EL (cell line): ENCODE results near the gene ACAP2.
A peak's percentile ranks its signal among the peaks of the same experiment; 100 is the strongest.
"Not testable (repeated sequence)": the region's sequence is repeated elsewhere in the genome, so short reads cannot be mapped to it uniquely, and the experiment has no call there.

Source experiments
- DNase-seq: peaks from one replicate; pipeline ENCODE4 v3.0.0-alpha.2; 2016

Gene ACAP2, protein sequence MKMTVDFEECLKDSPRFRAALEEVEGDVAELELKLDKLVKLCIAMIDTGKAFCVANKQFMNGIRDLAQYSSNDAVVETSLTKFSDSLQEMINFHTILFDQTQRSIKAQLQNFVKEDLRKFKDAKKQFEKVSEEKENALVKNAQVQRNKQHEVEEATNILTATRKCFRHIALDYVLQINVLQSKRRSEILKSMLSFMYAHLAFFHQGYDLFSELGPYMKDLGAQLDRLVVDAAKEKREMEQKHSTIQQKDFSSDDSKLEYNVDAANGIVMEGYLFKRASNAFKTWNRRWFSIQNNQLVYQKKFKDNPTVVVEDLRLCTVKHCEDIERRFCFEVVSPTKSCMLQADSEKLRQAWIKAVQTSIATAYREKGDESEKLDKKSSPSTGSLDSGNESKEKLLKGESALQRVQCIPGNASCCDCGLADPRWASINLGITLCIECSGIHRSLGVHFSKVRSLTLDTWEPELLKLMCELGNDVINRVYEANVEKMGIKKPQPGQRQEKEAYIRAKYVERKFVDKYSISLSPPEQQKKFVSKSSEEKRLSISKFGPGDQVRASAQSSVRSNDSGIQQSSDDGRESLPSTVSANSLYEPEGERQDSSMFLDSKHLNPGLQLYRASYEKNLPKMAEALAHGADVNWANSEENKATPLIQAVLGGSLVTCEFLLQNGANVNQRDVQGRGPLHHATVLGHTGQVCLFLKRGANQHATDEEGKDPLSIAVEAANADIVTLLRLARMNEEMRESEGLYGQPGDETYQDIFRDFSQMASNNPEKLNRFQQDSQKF

GRCh38 chr3:195442573-195443390, at the start of gene ACAP2:
Gene ACAP2, minus strand, starts transcription at chr3:195443020. Its CDS starts 173 bp downstream, at chr3:195442847.
- DNase-seq: peak; percentile 100

DNA sequence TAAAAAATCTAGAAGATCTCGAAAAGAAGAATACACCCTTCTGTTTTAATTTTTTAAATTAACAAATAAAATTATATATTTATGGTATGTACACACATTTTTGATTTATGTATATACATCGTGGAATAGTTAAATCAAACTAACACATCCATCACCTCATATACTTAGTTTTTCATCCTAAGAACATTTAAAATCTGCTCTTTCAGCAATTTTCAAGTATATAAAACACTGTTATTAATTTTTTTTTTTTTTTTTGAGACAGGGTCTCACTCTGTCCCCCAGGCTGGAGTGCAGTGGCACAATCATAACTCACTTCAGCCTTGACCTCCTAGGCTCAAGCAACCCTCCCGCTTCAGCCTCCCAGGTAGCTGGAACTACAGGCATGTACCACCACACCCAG, 32.8 kb upstream of the ACAP2 start:
- no peak for DNase-seq

- DNase-seq: not testable (repeated sequence)
Observed at GRCh38 chr3:195475116-195475515, 32.3 kb upstream of the ACAP2 start.

DNA sequence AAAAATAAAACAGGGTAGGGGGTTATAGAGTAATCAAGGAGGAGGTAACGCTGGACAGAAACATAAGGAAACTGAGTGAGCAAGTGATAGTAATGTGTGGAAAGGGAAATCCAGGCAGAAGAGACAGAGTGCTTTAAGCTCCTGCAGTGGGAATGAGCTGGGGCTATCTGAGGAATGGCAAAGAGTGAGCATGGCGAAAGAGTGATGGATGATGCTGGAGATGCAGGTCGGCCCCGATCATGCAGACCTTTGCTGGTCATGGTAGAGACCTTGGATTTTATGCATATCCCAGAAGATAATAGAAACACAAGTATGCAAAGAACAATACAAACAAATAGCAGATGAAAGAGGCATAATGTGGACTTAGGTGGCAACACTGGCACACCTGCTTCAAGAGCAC, 26.0 kb upstream of the ACAP2 start:
- DNase-seq: no peak

- no peak for DNase-seq
Observed at GRCh38 chr3:195468391-195468776, 25.6 kb upstream of the ACAP2 start.

DNA sequence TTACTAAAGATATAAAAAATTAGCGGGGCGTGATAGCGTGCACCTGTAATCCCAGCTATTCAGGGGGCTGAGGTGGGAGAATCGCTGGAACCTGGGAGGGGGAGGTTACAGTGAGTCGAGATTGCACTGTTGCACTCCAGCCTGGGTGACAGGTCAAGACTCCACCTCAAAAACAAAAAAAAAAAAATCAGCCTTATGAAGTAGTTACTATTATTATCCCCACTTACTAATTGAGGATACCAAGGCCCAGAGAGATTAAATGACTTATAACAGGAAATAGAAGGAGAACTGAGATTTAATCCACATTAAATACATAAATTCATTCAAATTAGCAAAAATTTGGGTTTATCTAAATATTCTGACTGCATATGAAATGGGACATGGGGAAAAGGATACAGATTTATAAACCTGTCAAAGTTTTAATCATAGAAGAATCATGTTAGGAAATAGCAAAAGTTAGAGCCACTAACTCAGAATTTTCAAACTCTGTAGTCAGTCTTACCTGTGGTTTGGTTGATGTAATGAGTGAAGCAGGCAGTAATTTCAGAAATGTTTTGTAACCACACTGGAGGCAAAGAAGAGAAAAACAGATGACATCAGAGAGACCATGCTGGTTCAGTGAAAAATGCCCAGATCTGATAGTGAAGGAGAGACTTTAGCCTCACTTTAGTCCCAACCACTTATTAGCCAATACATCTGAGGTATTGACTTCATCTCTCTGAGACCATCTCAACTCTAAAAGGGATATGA, 25.0 kb upstream of the ACAP2 start:
- peak; percentile 62 for DNase-seq

GRCh38 chr3:195466251-195466650, 23.4 kb upstream of the ACAP2 start:
- DNase-seq: no peak

DNA sequence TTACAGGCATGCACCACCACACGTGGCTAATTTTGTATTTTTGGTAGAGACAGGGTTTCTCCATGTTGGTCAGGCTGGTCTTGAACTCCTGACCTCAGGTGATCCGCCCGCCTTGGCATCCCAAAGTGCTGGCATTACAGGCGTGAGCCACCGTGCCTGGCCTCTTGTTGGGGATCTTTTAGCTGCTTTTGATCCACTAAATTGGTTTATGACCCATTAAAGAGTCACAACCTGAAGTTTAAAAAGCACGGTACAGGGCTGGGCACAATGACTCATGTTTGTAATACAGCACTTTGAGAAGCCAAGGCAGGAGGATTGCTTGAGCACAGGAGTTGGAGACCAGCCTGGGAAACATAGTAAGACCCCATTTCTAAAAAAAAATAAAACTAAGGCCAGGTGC, 20.1 kb upstream of the ACAP2 start:
- DNase-seq: not testable (repeated sequence)

GRCh38 chr3:195462308-195462610, 19.4 kb upstream of the ACAP2 start:
- DNase-seq: no peak

- no peak for DNase-seq
Observed at GRCh38 chr3:195461594-195462307, 18.9 kb upstream of the ACAP2 start.

DNA sequence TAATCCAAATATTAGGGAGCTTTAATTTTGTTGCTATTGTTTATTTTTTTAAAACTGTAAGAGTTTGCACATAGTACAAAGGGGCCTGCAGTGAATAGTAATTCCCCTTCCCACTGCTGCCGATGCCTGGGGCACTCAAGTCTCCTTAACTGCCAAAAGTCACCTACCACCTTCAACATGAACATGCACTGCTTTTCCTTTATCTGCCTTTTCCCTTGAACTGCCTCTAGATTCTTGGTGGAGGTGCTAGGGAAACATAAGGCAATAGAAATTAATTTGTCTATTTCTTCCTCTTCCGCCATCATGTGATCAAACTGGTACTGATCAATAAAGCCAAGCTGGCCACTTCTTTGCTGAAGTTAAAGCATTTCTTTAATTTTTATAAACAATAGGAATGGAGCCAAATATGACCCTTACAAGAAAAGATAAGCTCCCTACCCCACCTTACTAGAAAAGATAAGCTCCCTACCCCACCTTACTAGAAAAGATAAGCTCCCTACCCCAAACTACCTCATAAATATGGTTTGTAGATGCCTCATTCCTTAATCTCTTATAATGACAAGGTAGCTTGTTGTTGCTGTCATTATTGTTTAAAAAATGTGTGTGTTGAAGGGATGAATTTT, 17.4 kb upstream of the ACAP2 start:
- no peak for DNase-seq

- DNase-seq: no peak
Observed at GRCh38 chr3:195458316-195458717, 15.5 kb upstream of the ACAP2 start.

DNA sequence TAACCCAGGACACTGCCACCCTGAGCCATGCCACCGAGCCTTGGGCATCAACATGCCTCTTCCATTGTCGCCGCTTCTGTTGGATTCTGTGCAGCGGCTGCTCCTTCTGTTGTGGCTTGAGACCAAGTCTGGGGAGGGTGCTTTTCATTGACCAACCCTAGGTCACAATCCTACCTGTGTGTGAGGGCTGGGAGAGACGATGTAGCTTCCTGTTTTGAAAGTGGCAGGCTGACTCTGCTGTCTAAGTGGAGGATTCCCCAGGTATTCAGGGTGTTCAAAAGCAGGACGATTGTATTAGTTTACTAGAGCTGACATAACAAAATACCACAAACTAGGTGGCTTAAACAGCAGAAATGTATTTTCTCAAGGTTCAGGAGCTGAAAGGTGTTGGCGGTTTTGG, 13.0 kb upstream of the ACAP2 start:
- no peak for DNase-seq

DNA sequence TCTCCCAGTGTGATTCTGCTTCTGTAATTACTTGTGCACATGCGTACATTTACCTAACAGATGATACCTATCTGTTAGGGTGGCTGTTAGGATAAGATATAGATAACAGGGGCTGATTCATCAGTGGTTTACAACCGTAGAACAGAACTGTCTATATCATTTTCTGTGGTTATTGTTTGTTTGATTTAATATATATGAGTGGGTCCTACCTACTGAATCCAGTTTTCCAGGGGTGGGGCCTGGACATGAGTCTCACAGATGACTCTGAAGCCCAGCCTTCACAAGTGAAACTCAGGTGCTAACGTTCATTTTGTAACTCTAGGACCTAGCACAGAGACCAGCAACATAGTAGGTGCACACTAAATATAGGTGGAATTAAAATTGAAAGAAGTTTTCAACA, 10.4 kb upstream of the ACAP2 start:
- DNase-seq: no peak

- DNase-seq: no peak
Observed at GRCh38 chr3:195451373-195452015, 8.7 kb upstream of the ACAP2 start.

GRCh38 chr3:195450731-195451229, 8.0 kb upstream of the ACAP2 start:
- peak; percentile 30 for DNase-seq

GRCh38 chr3:195448205-195448875, 5.5 kb upstream of the ACAP2 start:
- DNase-seq: no peak

DNA sequence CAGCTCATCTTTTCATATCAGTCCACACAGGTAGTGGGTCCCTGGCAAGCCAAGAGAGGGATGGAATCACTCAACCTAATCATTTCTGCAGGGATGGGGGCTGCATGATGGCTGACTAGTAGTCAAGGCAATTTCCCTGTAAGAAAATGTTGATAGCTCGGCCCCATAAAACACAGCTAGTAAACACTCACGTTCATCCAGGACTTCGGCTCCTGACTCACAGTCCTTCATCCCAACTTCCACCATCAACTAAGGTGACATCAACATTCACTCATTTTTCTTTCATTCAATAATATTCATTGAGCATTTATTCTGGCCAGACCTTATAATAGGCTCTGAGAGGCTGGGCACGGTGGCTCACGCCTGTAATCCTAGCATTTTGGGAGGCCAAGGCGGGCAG, 4.4 kb upstream of the ACAP2 start:
- DNase-seq: no peak

DNA sequence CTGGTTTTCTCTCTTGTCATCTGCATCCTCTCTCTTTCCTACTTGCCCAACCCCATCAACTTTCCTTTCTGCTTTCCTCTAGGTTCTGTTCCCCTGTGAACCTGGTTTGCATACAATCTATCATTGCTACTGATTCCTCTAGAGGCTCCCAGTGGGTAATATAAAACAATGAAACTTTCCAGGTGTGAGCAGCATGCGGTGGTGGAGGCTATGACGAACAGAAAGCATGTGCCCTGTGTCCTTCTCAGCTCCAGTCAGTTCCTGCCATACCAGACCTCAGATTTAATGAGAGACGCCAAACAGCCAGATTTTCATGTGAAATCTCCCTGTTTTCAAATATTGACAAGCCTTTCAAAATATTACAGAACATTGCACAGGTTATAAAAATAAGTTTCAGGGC, 3.5 kb upstream of the ACAP2 start:
- DNase-seq: no peak

- DNase-seq: no peak
Observed at GRCh38 chr3:195445885-195446284, 3.1 kb upstream of the ACAP2 start.
